ENCODE measurements around the gene SORBS2.
"Not testable (repeated sequence)": the region's sequence is repeated elsewhere in the genome, so short reads cannot be mapped to it uniquely, and the experiment has no call there.

Gene SORBS2

GRCh38 chr4:185716577-185717376, 95.2 kb downstream of the SORBS2 start:
- TF ChIP-seq CTCF (conservative IDR thresholded peaks at IDR 0.05; ENCODE audit: low read depth, low read length): no peak
- no peak overlapping the region for H3K4me3 ChIP-seq (ENCODE audit: low read depth, low read length)
- no peak for DNase-seq (ENCODE audit: low read depth)

- no peak for DNase-seq (ENCODE audit: low read depth)
- H3K4me3 ChIP-seq (ENCODE audit: low read depth, low read length): no peak overlapping the region
- TF ChIP-seq CTCF (conservative IDR thresholded peaks at IDR 0.05; ENCODE audit: low read depth, low read length): no peak
Measured at GRCh38 chr4:185716141-185716551, 95.8 kb downstream of the SORBS2 start.

GRCh38 chr4:185714524-185714923, 97.5 kb downstream of the SORBS2 start:
- DNase-seq (ENCODE audit: low read depth): not testable (repeated sequence)

GRCh38 chr4:185713731-185714130, 98.3 kb downstream of the SORBS2 start:
- no peak overlapping the region for H3K4me3 ChIP-seq (ENCODE audit: low read depth, low read length)
- DNase-seq (ENCODE audit: low read depth): no peak
- no peak for TF ChIP-seq CTCF (conservative IDR thresholded peaks at IDR 0.05; ENCODE audit: low read depth, low read length)

More at GRCh38 chr4:185714524-185714923, 97.5 kb downstream of the SORBS2 start:
- H3K4me3 ChIP-seq (ENCODE audit: low read depth, low read length): not testable (repeated sequence)

GRCh38 chr4:185713272-185713671, 98.7 kb downstream of the SORBS2 start:
- no peak for TF ChIP-seq CTCF (conservative IDR thresholded peaks at IDR 0.05; ENCODE audit: low read depth, low read length)
- H3K4me3 ChIP-seq (ENCODE audit: low read depth, low read length): no peak overlapping the region
- peak; percentile 84 for DNase-seq (ENCODE audit: low read depth)

GRCh38 chr4:185712350-185713024, 99.5 kb downstream of the SORBS2 start:
- H3K4me3 ChIP-seq (ENCODE audit: low read depth, low read length): no peak overlapping the region
- DNase-seq (ENCODE audit: low read depth): no peak
- no peak for TF ChIP-seq CTCF (conservative IDR thresholded peaks at IDR 0.05; ENCODE audit: low read depth, low read length)

- DNase-seq (ENCODE audit: low read depth): peak; percentile 57
- H3K4me3 ChIP-seq (ENCODE audit: low read depth, low read length): no peak overlapping the region
- TF ChIP-seq CTCF (conservative IDR thresholded peaks at IDR 0.05; ENCODE audit: low read depth, low read length): no peak
Measured at GRCh38 chr4:185711726-185712125, 100.3 kb downstream of the SORBS2 start.
